ENCODE results near the gene PROZ. TPM values are rescaled to one million over a fixed set of nuclear protein-coding genes. Genes with fewer than 3 reads are reported as not detected.

Gene PROZ
- total and polyA plus RNA-seq, 2 of the 13 experiments (the other 11 are each of a cell fraction or from before 2014, with no cell fraction given): 5.6 to 22.5 TPM

GRCh38 chr13:113220141-113220598 lies 61.7 kb downstream of the PROZ start (continued):
- TF ChIP-seq SP4 (CRISPR knock-in tag; IDR thresholded peaks at IDR 0.05) (no peak), CBFB (CRISPR knock-in tag; IDR thresholded peaks at IDR 0.05) (no peak), ONECUT2 (CRISPR knock-in tag; IDR thresholded peaks at IDR 0.05) (no peak), ZNF768 (CRISPR knock-in tag; IDR thresholded peaks at IDR 0.05) (no peak), DNMT3B (CRISPR knock-in tag; conservative IDR thresholded peaks at IDR 0.05) (0 out of 2 replicates have a peak, but pooled peaks have one; percentile 35), GATAD2A (CRISPR knock-in tag; IDR thresholded peaks at IDR 0.05) (peak; percentile 81), HMGA1 (CRISPR knock-in tag; conservative IDR thresholded peaks at IDR 0.05) (no peak), MYPOP (CRISPR knock-in tag; IDR thresholded peaks at IDR 0.05) (no peak), NR1H2 (CRISPR knock-in tag; IDR thresholded peaks at IDR 0.05; ENCODE audit: borderline replicate concordance, low read depth) (no peak), ZZZ3 (CRISPR knock-in tag; IDR thresholded peaks at IDR 0.05; ENCODE audit: borderline replicate concordance) (no peak), ZNF101 (CRISPR knock-in tag; IDR thresholded peaks at IDR 0.05; ENCODE audit: borderline replicate concordance, low read depth) (no peak), TCF7 (IDR thresholded peaks at IDR 0.05; ENCODE audit: low read depth) (peak; percentile 64), MTF1 (CRISPR knock-in tag; IDR thresholded peaks at IDR 0.05) (no peak), EEA1 (CRISPR knock-in tag; IDR thresholded peaks at IDR 0.05; ENCODE audit: borderline replicate concordance) (no peak), CERS6 (CRISPR knock-in tag; IDR thresholded peaks at IDR 0.05) (no peak), NR2F6 (IDR thresholded peaks at IDR 0.05) (peak; percentile 90), NR2F6 (CRISPR knock-in tag; IDR thresholded peaks at IDR 0.05) (peak; percentile 90), ZNF619 (CRISPR knock-in tag; IDR thresholded peaks at IDR 0.05) (no peak), ZNF331 (CRISPR knock-in tag; IDR thresholded peaks at IDR 0.05) (peak; percentile 94), CENPT (CRISPR knock-in tag; IDR thresholded peaks at IDR 0.05; ENCODE audit: low read depth) (no peak), KDM6A (CRISPR knock-in tag; IDR thresholded peaks at IDR 0.05; ENCODE audit: low read depth) (no peak), SUZ12 (IDR thresholded peaks at IDR 0.05; ENCODE audit: low read depth, low read length) (no peak), ZNF33A (CRISPR knock-in tag; IDR thresholded peaks at IDR 0.05; ENCODE audit: borderline replicate concordance) (no peak), ZNF251 (CRISPR knock-in tag; IDR thresholded peaks at IDR 0.05) (no peak), GABPB1 (CRISPR knock-in tag; IDR thresholded peaks at IDR 0.05) (no peak), LCORL (IDR thresholded peaks at IDR 0.05) (no peak), LCORL (CRISPR knock-in tag; IDR thresholded peaks at IDR 0.05) (peak; percentile 73), ZNF709 (CRISPR knock-in tag; IDR thresholded peaks at IDR 0.05) (no peak), PHF20 (CRISPR knock-in tag; IDR thresholded peaks at IDR 0.05) (no peak)
- TF ChIP-seq, protein P1, sequence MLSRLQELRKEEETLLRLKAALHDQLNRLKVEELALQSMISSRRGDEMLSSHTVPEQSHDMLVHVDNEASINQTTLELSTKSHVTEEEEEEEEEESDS (CRISPR knock-in tag; IDR thresholded peaks at IDR 0.05; ENCODE audit: borderline replicate concordance): no peak

Measured in HepG2 (cell line).